ENCODE data around the gene BASP1.

The BASP1 gene

DNA sequence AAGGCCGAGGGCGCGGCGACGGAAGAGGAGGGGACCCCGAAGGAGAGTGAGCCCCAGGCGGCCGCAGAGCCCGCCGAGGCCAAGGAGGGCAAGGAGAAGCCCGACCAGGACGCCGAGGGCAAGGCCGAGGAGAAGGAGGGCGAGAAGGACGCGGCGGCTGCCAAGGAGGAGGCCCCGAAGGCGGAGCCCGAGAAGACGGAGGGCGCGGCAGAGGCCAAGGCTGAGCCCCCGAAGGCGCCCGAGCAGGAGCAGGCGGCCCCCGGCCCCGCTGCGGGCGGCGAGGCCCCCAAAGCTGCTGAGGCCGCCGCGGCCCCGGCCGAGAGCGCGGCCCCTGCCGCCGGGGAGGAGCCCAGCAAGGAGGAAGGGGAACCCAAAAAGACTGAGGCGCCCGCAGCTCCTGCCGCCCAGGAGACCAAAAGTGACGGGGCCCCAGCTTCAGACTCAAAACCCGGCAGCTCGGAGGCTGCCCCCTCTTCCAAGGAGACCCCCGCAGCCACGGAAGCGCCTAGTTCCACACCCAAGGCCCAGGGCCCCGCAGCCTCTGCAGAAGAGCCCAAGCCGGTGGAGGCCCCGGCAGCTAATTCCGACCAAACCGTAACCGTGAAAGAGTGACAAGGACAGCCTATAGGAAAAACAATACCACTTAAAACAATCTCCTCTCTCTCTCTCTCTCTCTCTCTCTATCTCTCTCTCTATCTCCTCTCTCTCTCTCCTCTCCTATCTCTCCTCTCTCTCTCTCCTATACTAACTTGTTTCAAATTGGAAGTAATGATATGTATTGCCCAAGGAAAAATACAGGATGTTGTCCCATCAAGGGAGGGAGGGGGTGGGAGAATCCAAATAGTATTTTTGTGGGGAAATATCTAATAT is 58.1 kb downstream of the BASP1 start:
- TF ChIP-seq MAX (IDR thresholded peaks at IDR 0.05; ENCODE audit: low read depth, low read length) (no peak), POLR2A (IDR thresholded peaks at IDR 0.05; ENCODE audit: extremely low read depth, insufficient read length) (no peak), MYC (IDR thresholded peaks at IDR 0.05; ENCODE audit: low read depth, low read length) (no peak)
- TF ChIP-seq, protein P1, sequence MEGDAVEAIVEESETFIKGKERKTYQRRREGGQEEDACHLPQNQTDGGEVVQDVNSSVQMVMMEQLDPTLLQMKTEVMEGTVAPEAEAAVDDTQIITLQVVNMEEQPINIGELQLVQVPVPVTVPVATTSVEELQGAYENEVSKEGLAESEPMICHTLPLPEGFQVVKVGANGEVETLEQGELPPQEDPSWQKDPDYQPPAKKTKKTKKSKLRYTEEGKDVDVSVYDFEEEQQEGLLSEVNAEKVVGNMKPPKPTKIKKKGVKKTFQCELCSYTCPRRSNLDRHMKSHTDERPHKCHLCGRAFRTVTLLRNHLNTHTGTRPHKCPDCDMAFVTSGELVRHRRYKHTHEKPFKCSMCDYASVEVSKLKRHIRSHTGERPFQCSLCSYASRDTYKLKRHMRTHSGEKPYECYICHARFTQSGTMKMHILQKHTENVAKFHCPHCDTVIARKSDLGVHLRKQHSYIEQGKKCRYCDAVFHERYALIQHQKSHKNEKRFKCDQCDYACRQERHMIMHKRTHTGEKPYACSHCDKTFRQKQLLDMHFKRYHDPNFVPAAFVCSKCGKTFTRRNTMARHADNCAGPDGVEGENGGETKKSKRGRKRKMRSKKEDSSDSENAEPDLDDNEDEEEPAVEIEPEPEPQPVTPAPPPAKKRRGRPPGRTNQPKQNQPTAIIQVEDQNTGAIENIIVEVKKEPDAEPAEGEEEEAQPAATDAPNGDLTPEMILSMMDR (IDR thresholded peaks at IDR 0.05; ENCODE audit: low read depth, low read length), result no peak
- H3K4me3 ChIP-seq (ENCODE audit: low read depth, low read length), result no peak overlapping the region
- DNase-seq (ENCODE audit: low read depth), result no peak

GRCh38 chr5:17276445-17276844 is 59.0 kb downstream of the BASP1 start:
- no peak overlapping the region for H3K4me3 ChIP-seq (ENCODE audit: low read depth, low read length)
- DNase-seq (ENCODE audit: low read depth), result no peak
- TF ChIP-seq MAX (IDR thresholded peaks at IDR 0.05; ENCODE audit: low read depth, low read length) (no peak), MYC (IDR thresholded peaks at IDR 0.05; ENCODE audit: low read depth, low read length) (no peak), POLR2A (IDR thresholded peaks at IDR 0.05; ENCODE audit: extremely low read depth, insufficient read length) (no peak)
- TF ChIP-seq, protein P1 (IDR thresholded peaks at IDR 0.05; ENCODE audit: low read depth, low read length), result no peak

GRCh38 chr5:17277907-17278306 is 60.5 kb downstream of the BASP1 start:
- H3K4me3 ChIP-seq (ENCODE audit: low read depth, low read length), result no peak overlapping the region
- DNase-seq (ENCODE audit: low read depth), result no peak
- TF ChIP-seq POLR2A (IDR thresholded peaks at IDR 0.05; ENCODE audit: extremely low read depth, insufficient read length) (no peak), MYC (IDR thresholded peaks at IDR 0.05; ENCODE audit: low read depth, low read length) (no peak), MAX (IDR thresholded peaks at IDR 0.05; ENCODE audit: low read depth, low read length) (no peak)
- TF ChIP-seq, protein P1 (IDR thresholded peaks at IDR 0.05; ENCODE audit: low read depth, low read length), result no peak

DNA sequence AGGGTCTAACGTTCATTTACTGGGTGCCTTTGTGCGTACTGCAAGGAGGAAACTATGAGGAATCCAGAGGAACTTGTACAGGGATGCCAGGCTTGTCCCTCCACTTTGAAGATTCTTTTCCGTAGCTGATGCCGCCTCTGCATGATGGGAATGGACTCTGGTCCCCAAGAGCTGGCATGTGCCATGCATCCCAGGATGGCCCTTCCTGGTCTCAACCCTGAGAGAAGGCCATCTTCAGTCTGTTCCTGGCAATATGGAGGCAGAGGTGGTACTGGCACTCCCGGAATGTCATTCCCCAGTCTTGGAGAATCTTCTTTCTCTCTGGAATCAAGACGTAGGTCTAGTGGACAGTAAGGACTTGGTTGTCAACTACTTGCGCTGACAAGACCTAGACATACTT is 61.5 kb downstream of the BASP1 start:
- no peak overlapping the region for H3K4me3 ChIP-seq (ENCODE audit: low read depth, low read length)
- TF ChIP-seq, protein P1 (IDR thresholded peaks at IDR 0.05; ENCODE audit: low read depth, low read length), result no peak
- TF ChIP-seq POLR2A (IDR thresholded peaks at IDR 0.05; ENCODE audit: extremely low read depth, insufficient read length) (no peak), MAX (IDR thresholded peaks at IDR 0.05; ENCODE audit: low read depth, low read length) (no peak), MYC (IDR thresholded peaks at IDR 0.05; ENCODE audit: low read depth, low read length) (no peak)
- DNase-seq (ENCODE audit: low read depth), result no peak

- DNase-seq (ENCODE audit: low read depth), result no peak
- no peak overlapping the region for H3K4me3 ChIP-seq (ENCODE audit: low read depth, low read length)
- TF ChIP-seq MAX (IDR thresholded peaks at IDR 0.05; ENCODE audit: low read depth, low read length), result no peak
- TF ChIP-seq MYC (IDR thresholded peaks at IDR 0.05; ENCODE audit: low read depth, low read length), result no peak
- TF ChIP-seq, protein P1 (IDR thresholded peaks at IDR 0.05; ENCODE audit: low read depth, low read length), result no peak
- TF ChIP-seq POLR2A (IDR thresholded peaks at IDR 0.05; ENCODE audit: extremely low read depth, insufficient read length), result no peak
Observed at GRCh38 chr5:17279487-17279886, 62.1 kb downstream of the BASP1 start.
